Measurements from ENCODE around the gene ME1.
"Not testable (repeated sequence)": the region's sequence is repeated elsewhere in the genome, so short reads cannot be mapped to it uniquely, and the experiment has no call there.

ME1 gene

GRCh38 chr6:83256719-83257118 lies 174.1 kb downstream of the ME1 start:
- DNase-seq (ENCODE audit: low read depth): not testable (repeated sequence)

GRCh38 chr6:83252719-83253118 lies 178.1 kb downstream of the ME1 start:
- peak; percentile 20 for DNase-seq (ENCODE audit: low read depth)

- no peak for DNase-seq (ENCODE audit: low read depth)
Observed at GRCh38 chr6:83250235-83250634, 180.6 kb downstream of the ME1 start.

GRCh38 chr6:83247471-83247870 lies 183.4 kb downstream of the ME1 start:
- no peak for DNase-seq (ENCODE audit: low read depth)

GRCh38 chr6:83231146-83231545 lies 199.7 kb downstream of the ME1 start:
- peak; percentile 47 for DNase-seq (ENCODE audit: low read depth)

- DNase-seq (ENCODE audit: low read depth): no peak
Observed at GRCh38 chr6:83226517-83226916, 204.3 kb downstream of the ME1 start.

GRCh38 chr6:83221889-83222479 lies 208.9 kb downstream of the ME1 start:
- peak; percentile 28 for DNase-seq (ENCODE audit: low read depth)

- no peak for DNase-seq (ENCODE audit: low read depth)
Observed at GRCh38 chr6:83221276-83221675, 209.6 kb downstream of the ME1 start.

GRCh38 chr6:83220121-83220520 lies 210.7 kb downstream of the ME1 start:
- no peak for DNase-seq (ENCODE audit: low read depth)

- DNase-seq (ENCODE audit: low read depth): no peak
Observed at GRCh38 chr6:83218646-83219045, 212.2 kb downstream of the ME1 start.

- no peak for DNase-seq (ENCODE audit: low read depth)
Observed at GRCh38 chr6:83216806-83217205, 214.0 kb downstream of the ME1 start.

- DNase-seq (ENCODE audit: low read depth): peak; percentile 64
Observed at GRCh38 chr6:83215131-83216047, 215.5 kb downstream of the ME1 start.

- no peak for DNase-seq (ENCODE audit: low read depth)
Observed at GRCh38 chr6:83202031-83202430, 228.8 kb downstream of the ME1 start.

GRCh38 chr6:83199863-83200225 lies 231.0 kb downstream of the ME1 start:
- DNase-seq (ENCODE audit: low read depth): peak; percentile 4

- DNase-seq (ENCODE audit: low read depth): no peak
Observed at GRCh38 chr6:83199173-83199862, 231.5 kb downstream of the ME1 start.

- no peak for DNase-seq (ENCODE audit: low read depth)
Observed at GRCh38 chr6:83198486-83199172, 232.2 kb downstream of the ME1 start.

- DNase-seq (ENCODE audit: low read depth): peak; percentile 4
Observed at GRCh38 chr6:83193747-83194566, 236.9 kb downstream of the ME1 start.

- peak; percentile 62 for DNase-seq (ENCODE audit: low read depth)
Observed at GRCh38 chr6:83192871-83193746, 237.7 kb downstream of the ME1 start, which contains the start of the genes PGM3 and RWDD2A. TSS of gene PGM3 (minus strand) at chr6:83193265. CDS start at chr6:83191012, 2,253 bp downstream. TSS of gene RWDD2A (plus strand) at chr6:83193357. CDS start at chr6:83194452, 1,095 bp downstream.

GRCh38 chr6:83192456-83192855 lies 238.4 kb downstream of the ME1 start:
- no peak for DNase-seq (ENCODE audit: low read depth)

- not testable (repeated sequence) for DNase-seq (ENCODE audit: low read depth)
Observed at GRCh38 chr6:83191974-83192373, 238.9 kb downstream of the ME1 start.
